GM10266 (cell line): Measurements from ENCODE around the gene PRDM11.

Experiments
- DNase-seq: peaks from one replicate; pipeline ENCODE4 v3.0.0; 2012; ENCODE audit errors: extremely low spot score
- CTCF ChIP-seq: IDR thresholded peaks from 2 replicates; pipeline ENCODE4 v1.5.1; 2012; ENCODE audit warnings: mild to moderate bottlenecking, low read depth; ENCODE audit not compliant: control insufficient read depth, insufficient read depth; ENCODE audit errors: missing control alignments

The PRDM11 gene

DNA sequence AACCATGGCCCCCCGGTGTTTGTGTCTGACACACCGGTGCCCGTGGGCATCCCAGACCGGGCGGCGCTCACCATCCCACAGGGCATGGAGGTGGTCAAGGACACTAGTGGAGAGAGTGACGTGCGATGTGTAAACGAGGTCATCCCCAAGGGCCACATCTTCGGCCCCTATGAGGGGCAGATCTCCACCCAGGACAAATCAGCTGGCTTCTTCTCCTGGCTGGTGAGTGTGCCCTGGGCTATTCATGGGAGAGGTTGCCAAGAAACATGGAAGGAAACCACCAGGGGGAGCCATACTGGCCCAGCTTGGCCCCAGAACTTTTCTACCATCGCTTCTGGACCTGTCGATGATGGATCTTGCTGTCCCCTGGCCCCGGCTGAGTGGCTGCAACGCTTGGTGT is 36.5 kb downstream of the PRDM11 start:
- no peak for DNase-seq
- TF ChIP-seq CTCF: no peak

GRCh38 chr11:45184640-45185039 is 38.2 kb downstream of the PRDM11 start:
- no peak for DNase-seq
- TF ChIP-seq CTCF: no peak

DNA sequence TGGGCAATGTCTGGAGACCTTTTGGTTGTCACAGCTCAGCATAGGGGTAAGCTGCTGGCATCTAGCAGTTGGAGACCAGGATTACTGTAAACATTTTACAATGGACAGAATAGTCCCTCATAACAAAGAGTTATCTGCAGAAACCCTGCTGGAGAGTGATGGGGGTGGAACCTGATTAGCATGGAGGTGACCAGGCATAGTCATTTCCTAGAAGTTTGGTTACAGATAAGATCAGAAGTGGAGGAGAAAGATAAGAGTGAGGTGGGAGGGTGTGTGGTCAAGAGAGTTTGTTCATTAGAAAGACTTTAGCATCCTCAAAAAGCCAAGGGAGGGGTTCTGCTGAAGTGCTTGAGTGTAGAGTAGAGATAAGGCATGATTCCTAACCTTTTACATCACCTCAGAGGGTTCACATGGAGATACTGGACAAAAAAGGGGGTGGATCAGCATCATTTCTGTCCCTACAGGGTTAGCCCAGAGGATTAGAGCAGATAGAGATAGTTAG is 38.8 kb downstream of the PRDM11 start:
- DNase-seq: no peak
- TF ChIP-seq CTCF: no peak

- TF ChIP-seq CTCF: no peak
- no peak for DNase-seq
These were observed 40.9 kb downstream of the PRDM11 start for GRCh38 chr11:45187375-45187774.

GRCh38 chr11:45188127-45188526 is 41.7 kb downstream of the PRDM11 start:
- DNase-seq: no peak
- no peak for TF ChIP-seq CTCF

GRCh38 chr11:45189230-45189629 is 42.8 kb downstream of the PRDM11 start:
- no peak for DNase-seq
- no peak for TF ChIP-seq CTCF

DNA sequence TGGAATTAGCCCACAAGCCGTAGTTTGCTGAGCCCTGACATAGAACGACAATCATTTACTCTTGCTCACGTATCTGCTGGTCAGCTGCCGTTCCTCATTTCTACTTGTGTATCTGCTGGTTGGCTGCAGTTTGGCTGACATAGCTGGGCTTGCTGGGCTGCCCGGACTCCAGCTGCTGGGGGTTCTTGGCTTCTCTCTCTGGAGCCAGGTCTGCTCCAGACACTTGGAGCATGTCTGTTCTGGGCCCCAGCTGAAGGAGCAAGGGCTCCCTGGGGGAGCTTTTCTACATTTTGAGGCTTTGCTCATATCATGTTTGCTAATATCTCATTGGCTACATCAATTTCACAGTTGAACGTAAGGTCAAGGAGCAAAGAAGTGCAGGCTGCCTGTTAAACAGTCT is 47.3 kb downstream of the PRDM11 start:
- DNase-seq: no peak
- no peak for TF ChIP-seq CTCF
